ENCODE results near the gene VWA3A. TPM values are rescaled to one million over a fixed set of nuclear protein-coding genes. Genes with fewer than 3 reads are reported as not detected.
A peak's percentile ranks its signal among the peaks of the same experiment; 100 is the strongest.

Gene VWA3A
- total RNA-seq, 1 donor: 0.36 TPM

DNA sequence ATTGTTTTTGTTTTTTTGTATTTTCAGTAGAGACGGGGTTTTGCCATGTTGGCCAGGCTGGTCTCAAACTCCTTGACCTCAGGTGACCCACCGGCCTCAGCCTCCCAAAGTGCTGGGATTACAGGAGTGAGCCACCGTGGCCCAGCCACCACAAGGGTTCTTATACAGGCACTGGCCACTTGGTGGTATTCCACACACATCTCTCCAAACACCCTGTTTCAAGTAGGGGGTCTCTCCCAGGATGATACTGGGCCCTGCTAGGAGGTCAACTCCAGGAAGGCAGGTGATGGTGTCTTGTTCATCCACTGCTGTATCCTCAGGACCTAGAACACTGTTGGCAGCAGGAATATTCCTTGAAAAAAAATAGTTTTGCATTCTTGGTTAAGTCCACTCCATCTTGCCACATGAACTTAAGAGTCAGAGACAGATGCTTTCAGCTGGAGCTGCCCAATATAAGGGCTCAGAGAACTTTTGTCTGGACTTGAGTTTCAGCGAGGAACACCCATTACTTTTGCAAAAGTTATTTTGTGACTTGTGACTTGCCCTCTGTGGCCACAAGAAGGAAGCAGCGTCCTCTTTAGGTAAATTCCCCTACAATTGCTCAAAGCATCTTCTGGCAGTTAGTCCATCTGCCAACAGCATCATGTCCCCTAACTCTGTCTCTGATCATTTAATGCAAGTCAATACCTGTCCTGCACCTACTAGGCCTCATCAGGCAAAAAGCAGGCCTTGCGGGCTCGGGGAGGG, 106.4 kb downstream of the VWA3A start:
- Histone ChIP-seq H3K4me1 (ENCODE audit: insufficient read depth, low read length) (peaks cover 17% of the 10 kb centered on the region), H4K20me1 (ENCODE audit: insufficient read depth, low read length) (no peaks in the 10 kb centered on the region), H2AFZ (ENCODE audit: low read length) (peak overlapping the region; percentile 80), H3K4me3 (ENCODE audit: insufficient read depth, low read length) (no peak overlapping the region), H3K79me2 (ENCODE audit: insufficient read depth, low read length) (no peaks in the 10 kb centered on the region), H3K4me2 (ENCODE audit: insufficient read depth, low read length) (peak overlapping the region; percentile 28), H3K9me3 (ENCODE audit: low read depth, low read length) (no peaks in the 10 kb centered on the region), H3K27ac (ENCODE audit: low read depth, low read length) (peak overlapping the region; percentile 71), H3K36me3 (ENCODE audit: insufficient read depth, low read length) (no peaks in the 10 kb centered on the region), H3K27me3 (ENCODE audit: insufficient read depth, low read length) (no peaks in the 10 kb centered on the region)
- TF ChIP-seq, protein P1, sequence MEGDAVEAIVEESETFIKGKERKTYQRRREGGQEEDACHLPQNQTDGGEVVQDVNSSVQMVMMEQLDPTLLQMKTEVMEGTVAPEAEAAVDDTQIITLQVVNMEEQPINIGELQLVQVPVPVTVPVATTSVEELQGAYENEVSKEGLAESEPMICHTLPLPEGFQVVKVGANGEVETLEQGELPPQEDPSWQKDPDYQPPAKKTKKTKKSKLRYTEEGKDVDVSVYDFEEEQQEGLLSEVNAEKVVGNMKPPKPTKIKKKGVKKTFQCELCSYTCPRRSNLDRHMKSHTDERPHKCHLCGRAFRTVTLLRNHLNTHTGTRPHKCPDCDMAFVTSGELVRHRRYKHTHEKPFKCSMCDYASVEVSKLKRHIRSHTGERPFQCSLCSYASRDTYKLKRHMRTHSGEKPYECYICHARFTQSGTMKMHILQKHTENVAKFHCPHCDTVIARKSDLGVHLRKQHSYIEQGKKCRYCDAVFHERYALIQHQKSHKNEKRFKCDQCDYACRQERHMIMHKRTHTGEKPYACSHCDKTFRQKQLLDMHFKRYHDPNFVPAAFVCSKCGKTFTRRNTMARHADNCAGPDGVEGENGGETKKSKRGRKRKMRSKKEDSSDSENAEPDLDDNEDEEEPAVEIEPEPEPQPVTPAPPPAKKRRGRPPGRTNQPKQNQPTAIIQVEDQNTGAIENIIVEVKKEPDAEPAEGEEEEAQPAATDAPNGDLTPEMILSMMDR (IDR thresholded peaks at IDR 0.05; ENCODE audit: extremely low read depth, low read depth, low read length): peak; percentile 21
- no peak for DNase-seq (ENCODE audit: insufficient read length, low spot score, missing footprints)

DNA sequence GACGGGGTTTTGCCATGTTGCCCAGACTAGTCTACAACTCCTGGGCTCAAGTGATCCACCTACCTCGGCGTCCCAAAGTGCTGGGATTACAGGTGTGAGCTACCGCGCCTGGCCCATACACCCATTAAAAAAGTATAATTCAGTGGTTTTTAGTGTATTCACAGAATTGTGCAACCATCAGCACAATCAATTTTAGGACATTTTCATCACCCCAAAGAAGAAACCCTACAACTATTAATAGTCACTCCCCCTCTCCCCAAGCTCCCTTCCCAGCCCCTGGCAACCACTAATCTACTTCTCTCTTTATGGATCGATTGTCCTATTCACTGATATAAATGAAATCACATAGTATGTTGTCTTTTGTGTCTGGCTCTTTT, 109.9 kb downstream of the VWA3A start:
- Histone ChIP-seq H3K4me3 (ENCODE audit: insufficient read depth, low read length) (no peak overlapping the region), H3K4me2 (ENCODE audit: insufficient read depth, low read length) (no peak overlapping the region), H3K27ac (ENCODE audit: low read depth, low read length) (no peak overlapping the region), H3K27me3 (ENCODE audit: insufficient read depth, low read length) (no peaks in the 10 kb centered on the region), H3K4me1 (ENCODE audit: insufficient read depth, low read length) (peaks cover 17% of the 10 kb centered on the region), H3K79me2 (ENCODE audit: insufficient read depth, low read length) (peaks cover 4% of the 10 kb centered on the region), H3K9me3 (ENCODE audit: low read depth, low read length) (no peaks in the 10 kb centered on the region), H3K36me3 (ENCODE audit: insufficient read depth, low read length) (no peaks in the 10 kb centered on the region), H4K20me1 (ENCODE audit: insufficient read depth, low read length) (peaks cover 2% of the 10 kb centered on the region), H2AFZ (ENCODE audit: low read length) (no peak overlapping the region)
- TF ChIP-seq, protein P1 (IDR thresholded peaks at IDR 0.05; ENCODE audit: extremely low read depth, low read depth, low read length): no peak
- DNase-seq (ENCODE audit: insufficient read length, low spot score, missing footprints): no peak

DNA sequence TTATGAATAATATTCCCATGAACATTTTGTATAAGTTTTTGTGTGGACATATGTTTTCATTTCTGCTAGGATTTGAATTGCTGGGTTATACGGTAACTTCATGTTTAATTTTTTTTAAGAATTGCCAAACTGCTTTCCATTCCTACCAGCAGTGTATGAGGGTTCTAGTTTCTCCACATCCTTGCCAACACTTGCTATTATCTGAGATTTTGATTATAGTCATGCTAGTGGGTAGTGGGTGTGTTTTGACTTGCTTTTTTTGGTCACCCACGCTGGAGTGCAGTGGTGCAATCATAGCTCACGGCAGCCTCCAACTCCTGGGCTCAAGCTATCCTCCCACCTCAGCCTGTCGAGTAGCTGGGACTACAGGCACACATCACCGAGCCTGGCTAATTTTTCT, 110.8 kb downstream of the VWA3A start:
- H2AFZ ChIP-seq (ENCODE audit: low read length): no peak overlapping the region
- no peak for DNase-seq (ENCODE audit: insufficient read length, low spot score, missing footprints)
- no peak overlapping the region for H3K4me2 ChIP-seq (ENCODE audit: insufficient read depth, low read length)
- H3K4me3 ChIP-seq (ENCODE audit: insufficient read depth, low read length): no peak overlapping the region
- H3K27ac ChIP-seq (ENCODE audit: low read depth, low read length): no peak overlapping the region
- H3K79me2 ChIP-seq (ENCODE audit: insufficient read depth, low read length): peaks cover 13% of the 10 kb centered on the region
- no peaks in the 10 kb centered on the region for H3K27me3 ChIP-seq (ENCODE audit: insufficient read depth, low read length)
- peaks cover 24% of the 10 kb centered on the region for H3K4me1 ChIP-seq (ENCODE audit: insufficient read depth, low read length)
- TF ChIP-seq, protein P1 (IDR thresholded peaks at IDR 0.05; ENCODE audit: extremely low read depth, low read depth, low read length): no peak
- no peaks in the 10 kb centered on the region for H3K36me3 ChIP-seq (ENCODE audit: insufficient read depth, low read length)
- peaks cover 10% of the 10 kb centered on the region for H4K20me1 ChIP-seq (ENCODE audit: insufficient read depth, low read length)
- H3K9me3 ChIP-seq (ENCODE audit: low read depth, low read length): no peaks in the 10 kb centered on the region

GRCh38 chr16:22204091-22204655, 111.8 kb downstream of the VWA3A start:
- peaks cover 18% of the 10 kb centered on the region for H4K20me1 ChIP-seq (ENCODE audit: insufficient read depth, low read length)
- no peaks in the 10 kb centered on the region for H3K27me3 ChIP-seq (ENCODE audit: insufficient read depth, low read length)
- H3K4me2 ChIP-seq (ENCODE audit: insufficient read depth, low read length): no peak overlapping the region
- H3K79me2 ChIP-seq (ENCODE audit: insufficient read depth, low read length): peaks cover 23% of the 10 kb centered on the region
- TF ChIP-seq, protein P1 (IDR thresholded peaks at IDR 0.05; ENCODE audit: extremely low read depth, low read depth, low read length): no peak
- no peak overlapping the region for H3K4me3 ChIP-seq (ENCODE audit: insufficient read depth, low read length)
- H3K27ac ChIP-seq (ENCODE audit: low read depth, low read length): no peak overlapping the region
- DNase-seq (ENCODE audit: insufficient read length, low spot score, missing footprints): no peak
- H3K9me3 ChIP-seq (ENCODE audit: low read depth, low read length): no peaks in the 10 kb centered on the region
- no peak overlapping the region for H2AFZ ChIP-seq (ENCODE audit: low read length)
- peaks cover 18% of the 10 kb centered on the region for H3K4me1 ChIP-seq (ENCODE audit: insufficient read depth, low read length)
- no peaks in the 10 kb centered on the region for H3K36me3 ChIP-seq (ENCODE audit: insufficient read depth, low read length)

Measured in osteoblast (primary cell).